ENCODE measurements around the gene TMEM267.
"Not testable (repeated sequence)": the region's sequence is repeated elsewhere in the genome, so short reads cannot be mapped to it uniquely, and the experiment has no call there.

TMEM267 gene, protein sequence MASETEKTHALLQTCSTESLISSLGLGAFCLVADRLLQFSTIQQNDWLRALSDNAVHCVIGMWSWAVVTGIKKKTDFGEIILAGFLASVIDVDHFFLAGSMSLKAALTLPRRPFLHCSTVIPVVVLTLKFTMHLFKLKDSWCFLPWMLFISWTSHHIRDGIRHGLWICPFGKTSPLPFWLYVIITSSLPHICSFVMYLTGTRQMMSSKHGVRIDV

DNA sequence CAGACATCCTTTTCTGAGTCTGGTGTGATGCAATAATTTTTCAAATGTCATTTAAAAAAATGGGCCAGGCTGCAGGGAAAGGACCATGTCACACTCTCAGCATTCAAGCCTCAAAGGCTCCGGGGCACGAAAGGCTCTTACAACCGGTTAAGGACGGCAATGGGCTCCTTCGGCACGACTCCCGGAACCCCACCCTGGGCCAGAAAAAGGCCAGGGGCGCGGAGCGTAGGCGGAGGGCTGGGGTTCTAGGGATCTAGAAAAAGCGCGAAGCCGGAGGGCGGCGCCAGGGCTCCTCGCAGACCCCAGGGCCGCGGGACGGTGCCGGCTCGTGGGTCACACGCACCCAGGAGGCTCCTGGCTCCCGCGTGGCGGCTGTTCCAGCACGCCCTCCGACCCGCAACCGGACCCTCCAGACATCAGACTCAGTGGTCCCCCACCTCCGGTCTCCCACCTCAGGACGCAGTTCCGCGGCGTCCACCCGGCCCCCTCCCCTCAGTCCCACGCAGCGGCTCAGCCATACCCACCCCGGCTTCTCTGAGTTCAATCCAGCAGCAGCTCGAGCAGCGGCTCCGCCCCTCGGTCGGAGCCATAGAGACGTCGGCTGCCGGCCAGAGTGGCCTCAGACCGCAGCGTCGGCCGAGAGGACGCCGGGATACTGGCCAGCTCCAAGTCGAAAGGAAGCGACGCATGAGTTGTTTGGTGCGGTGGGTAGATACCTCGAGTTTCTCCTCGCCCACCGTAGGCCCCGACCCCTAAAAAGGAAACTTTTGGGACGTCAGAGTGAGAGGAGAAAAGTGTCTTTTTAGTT, at the start of gene TMEM267:
Gene TMEM267, minus strand, starts transcription at position 568 of the 808 bp plus-strand sequence. CDS start 29,896 bp downstream, outside the sequence.
- peak; percentile 70 to 74 for DNase-seq (ENCODE audit: low read depth in 2 of 2)

DNA sequence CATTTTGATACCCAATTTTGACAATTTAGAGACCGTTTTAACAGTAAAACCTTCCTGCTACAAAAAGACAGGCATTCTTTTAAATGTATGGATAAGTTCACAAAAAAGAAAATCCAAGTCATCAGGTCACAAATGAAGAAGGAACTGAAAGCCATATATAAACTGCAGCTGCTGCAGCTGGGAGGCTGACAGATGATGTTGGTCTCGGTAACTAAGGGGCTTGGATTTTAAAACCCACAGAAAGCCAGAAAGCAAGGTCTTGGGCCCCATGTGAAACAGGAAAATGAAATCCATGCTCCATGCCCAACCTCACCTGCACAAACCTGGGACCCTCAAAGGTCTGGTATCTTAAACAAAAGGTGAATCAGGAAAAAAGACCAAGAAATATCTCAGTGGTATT, 47.0 kb upstream of the TMEM267 start:
- DNase-seq (ENCODE audit: low read depth in 2 of 2): no peak

DNA sequence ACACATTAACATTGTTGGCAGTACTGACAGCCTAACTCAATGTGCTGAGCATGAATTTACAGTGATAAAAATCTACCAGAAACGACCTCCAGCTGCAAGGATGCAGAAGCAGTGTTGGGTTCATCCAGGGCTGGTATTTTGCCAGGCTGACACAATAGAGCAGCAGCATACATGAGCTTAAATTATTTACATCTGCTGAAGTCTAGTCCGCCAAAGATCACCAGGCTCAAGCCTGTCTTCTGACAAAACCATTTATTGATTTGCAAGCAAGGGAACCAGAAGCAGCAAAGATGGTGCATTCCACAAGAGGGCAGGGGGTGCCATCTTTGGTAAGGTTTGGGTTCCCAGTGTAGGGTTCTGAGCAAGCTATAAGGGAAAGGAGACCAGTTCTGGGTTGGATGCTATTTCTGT, 40.0 kb upstream of the TMEM267 start:
- DNase-seq (ENCODE audit: low read depth in 2 of 2): no peak

DNA sequence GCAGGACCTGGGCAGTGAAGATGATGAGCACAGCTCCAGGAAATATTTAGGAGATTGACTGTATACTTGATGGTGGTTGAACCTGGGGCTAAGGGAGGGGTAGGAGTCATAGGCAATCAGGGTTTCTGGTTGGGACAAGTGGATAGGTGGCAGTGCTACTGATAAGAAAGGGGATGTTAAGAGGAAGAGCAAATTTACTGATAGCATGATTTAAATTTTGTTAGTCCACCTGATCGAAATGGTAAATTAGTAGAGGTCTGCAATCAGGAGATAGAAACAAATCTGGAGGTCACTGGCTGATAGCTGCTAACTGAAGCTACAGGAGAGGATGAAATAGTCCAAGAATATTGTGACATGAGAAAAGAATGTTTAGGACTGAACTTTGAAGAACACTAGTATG, 37.0 kb upstream of the TMEM267 start:
- no peak for DNase-seq (ENCODE audit: low read depth in 2 of 2)

DNA sequence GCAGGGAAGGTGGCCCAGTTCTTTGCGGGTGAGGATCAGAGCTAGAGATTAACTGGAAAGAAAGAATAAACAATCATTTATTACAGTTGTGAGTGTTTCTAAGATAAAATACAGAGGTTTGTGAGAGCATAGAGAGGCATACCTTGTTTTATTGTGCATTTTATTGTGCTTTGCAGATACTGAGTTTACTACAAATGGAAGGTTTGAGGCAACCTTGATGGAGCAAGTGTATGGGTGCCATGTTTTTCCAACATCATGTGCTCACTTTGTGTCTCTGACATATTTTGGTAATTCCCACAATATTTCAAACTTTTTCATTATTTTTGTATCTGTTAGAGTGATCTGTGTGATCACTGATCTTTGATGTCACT, 32.0 kb upstream of the TMEM267 start:
- DNase-seq (ENCODE audit: low read depth in 2 of 2): no peak

DNA sequence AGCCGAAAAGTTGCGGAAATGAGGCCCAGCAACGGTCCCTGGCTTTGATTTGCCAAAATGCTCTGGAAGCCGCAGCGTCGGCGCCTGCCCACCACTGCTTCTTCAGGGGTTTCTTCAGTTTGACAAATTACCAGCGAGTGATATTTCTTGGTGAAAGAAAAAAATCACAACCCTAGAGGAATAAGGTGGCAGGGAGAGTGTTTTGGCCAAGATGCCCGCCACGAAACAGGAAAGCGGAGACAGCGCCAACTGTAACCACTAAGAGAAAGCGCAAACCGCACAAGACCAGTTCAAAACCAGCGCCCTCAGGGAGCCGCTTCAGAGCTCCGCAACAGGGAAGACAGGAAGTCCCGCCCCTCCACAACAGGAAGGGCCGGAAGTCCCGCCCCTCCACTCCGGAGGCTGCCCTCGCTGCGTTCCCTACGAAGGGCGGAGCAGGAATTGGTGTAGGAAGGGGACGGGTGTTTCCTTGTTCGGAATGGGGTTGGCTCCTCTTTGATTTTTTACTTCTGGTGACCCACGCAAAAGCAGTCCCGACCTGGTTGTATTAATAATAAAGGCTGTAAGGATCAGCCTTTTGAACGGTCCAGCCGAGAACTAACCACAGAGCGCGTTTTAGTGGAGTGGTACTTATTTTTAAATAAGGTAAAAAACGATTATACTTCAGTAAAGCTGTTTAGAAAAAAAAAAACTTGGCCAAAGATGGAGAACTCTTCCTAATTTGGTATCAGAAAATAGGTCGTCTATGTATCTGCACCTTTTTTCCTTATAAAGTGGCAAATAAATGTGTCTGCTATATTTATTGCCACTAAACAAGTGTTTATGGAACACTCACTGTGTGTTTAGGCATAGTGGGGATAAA, 31.4 kb upstream of the TMEM267 start, which contains the start of gene C5orf34:
Gene C5orf34, minus strand, starts transcription at position 333 of the 862 bp plus-strand sequence. CDS start 5,809 bp downstream, outside the sequence.
- DNase-seq (ENCODE audit: low read depth in 2 of 2): peak; percentile 91 to 93

DNA sequence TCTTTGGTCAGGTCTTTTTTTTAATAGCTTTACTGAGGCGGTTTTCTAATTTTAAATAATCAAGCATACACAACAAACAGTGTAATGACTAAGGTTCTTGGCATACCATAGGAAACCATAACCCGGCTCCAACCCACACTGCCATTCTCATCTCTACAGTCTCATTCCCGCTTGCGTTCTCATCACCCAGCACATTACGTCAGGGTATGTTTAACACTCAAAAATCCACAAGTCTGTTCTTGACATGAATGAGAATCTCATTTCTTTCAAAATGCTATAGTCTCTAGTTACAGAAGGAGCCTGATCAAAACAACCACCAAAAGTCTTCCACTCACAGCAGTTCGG, 30.8 kb upstream of the TMEM267 start:
- DNase-seq (ENCODE audit: low read depth in 2 of 2): no peak

DNA sequence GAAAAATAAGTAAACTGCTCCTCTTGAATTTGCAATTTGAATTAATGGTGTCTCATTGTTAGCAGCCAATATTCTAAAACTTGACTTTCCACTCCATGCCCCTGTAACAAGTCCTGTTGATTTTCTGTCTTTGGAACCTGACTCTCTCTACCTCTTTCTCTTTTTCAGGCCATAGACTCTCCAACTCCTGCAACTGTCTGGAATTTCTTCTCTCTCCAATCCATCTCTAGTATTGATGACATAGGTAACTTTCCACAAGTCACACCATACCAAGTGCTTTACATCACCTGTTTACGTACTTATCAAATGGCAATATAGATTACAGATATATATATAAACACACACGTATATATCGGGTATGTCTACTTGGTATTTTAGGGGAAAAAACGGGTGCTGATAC, 30.4 kb upstream of the TMEM267 start:
- DNase-seq (ENCODE audit: low read depth in 2 of 2): no peak

DNA sequence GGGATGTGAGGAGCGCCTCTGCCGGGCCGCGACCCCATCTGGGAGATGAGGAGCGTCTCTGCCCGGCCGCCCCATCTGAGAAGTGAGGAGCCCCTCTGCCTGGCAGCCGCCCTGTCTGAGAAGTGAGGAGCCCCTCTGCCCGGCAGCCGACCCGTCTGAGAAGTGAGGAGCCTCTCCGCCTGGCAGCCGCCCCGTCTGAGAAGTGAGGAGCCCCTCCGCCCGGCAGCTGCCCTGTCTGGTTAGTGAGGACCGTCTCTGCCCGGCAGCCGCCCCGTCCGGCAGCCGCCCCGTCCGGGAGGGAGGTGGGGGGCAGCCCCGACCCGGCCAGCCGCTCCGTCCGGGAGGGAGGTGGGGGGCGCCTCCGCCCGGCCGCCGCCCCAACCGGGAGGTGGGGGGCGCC, 27.4 kb upstream of the TMEM267 start:
- DNase-seq (ENCODE audit: low read depth in 2 of 2): not testable (repeated sequence)

DNA sequence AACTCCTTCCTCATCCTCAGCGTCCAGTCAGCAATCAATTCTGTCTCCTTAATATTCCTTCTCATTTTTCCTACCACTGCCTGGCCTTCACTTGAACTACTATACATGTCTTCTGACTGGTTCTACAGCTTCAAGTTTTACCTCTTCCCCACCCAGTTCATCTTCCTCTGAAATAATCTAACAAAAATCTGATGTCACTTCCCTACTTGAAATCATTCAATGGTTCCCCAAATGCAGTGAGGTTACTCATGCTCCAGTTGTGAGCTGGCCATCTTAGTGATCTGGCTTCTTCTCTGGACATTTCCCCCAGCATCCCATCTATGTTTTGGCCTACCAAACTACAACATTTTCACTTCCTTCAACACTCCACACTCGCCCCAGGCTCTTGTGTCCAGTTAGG, 14.9 kb upstream of the TMEM267 start:
- DNase-seq (ENCODE audit: low read depth in 2 of 2): no peak

DNA sequence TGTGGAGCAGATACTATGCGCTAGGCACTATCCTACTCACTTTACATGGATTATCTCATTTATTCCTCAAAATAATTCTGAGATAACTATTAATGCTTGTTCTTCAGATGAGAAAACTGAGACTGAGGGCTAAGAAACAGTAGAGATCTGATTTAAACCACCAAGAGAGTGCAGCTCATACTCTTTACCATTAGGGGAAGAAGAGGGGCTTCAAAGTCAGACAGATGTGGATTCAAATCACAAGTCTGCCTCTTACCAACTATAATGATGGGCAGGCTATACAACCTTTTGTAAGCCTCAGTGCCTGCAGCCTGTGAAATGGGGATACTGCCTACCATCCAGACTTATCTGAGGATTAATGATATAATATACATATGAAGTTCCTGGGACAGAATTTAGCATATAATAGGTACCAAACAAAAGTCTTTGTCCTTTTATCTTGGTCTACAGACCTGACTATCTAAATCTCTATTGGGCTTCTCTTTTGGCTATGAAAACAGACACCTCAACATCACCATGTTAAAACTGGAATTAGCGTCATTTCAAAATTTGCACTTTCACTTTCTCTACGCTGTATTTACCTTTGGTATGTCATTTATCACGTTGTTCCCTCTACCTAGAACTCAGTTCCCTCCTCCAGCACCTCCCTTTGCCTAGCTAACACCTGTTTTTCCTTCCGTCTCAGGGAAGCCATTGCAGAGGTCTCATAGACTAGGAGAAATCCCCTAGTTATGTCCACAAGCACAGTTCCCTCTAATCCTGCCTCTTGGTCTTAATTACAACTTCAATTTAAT, 13.8 kb upstream of the TMEM267 start:
- DNase-seq (ENCODE audit: low read depth in 2 of 2): no peak

DNA sequence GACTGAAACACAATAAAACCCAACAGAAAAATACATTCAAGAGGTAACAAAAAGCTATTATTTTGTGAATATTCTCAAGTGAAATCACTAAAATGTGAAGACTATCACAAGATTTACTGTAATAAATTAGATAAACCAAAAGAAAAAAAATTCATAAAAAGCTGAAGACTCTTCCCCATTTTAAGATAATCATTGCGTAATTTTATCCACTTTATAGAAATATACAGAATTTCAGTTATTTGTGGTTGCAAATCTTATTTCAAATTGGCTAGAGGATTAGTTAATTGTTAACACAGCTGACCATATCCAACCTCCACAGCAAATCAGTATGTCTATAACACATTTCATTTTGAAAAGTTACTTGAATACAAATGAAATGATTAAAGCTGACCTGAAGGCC, 7.7 kb upstream of the TMEM267 start:
- no peak for DNase-seq (ENCODE audit: low read depth in 2 of 2)

DNA sequence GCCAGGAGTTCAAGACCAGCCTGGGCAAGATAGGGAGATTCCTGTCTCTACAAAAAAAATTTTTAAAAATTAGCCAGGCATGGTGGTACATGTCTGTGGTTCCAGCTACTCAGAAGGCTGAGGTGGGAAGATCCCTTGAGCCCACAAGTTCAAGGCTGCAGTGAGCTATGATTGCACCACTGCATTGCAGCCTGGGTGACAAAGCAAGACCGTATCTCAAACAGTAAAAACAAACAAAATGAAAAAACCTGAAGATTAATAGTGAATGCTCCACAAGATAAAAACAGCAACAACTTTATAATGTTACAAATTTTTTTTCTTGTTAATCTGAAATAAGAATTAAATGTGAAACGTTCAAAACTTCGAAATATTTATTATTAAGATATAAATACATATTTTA, 2.7 kb upstream of the TMEM267 start:
- DNase-seq (ENCODE audit: low read depth in 2 of 2): no peak

DNA sequence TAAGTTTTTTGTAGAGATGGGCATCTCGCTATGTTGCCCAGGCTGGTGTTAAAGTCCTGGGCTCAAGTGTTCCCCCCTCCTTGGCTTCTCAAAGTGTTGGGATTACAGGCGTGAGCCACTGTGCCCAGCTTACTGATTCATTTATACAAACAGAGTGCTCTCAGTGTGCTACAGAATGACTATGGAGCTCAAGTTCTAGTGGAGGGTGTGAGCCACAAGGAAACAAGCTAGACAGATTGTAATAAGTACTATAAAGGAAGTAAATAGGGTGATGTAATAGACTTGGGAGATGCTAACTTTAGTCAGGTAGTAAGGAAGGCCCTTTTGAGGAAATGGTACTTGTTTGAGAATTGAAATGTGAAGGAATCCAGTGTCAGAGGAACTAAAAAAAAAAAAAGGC, 1.7 kb upstream of the TMEM267 start:
- DNase-seq (ENCODE audit: low read depth in 2 of 2): no peak

DNA sequence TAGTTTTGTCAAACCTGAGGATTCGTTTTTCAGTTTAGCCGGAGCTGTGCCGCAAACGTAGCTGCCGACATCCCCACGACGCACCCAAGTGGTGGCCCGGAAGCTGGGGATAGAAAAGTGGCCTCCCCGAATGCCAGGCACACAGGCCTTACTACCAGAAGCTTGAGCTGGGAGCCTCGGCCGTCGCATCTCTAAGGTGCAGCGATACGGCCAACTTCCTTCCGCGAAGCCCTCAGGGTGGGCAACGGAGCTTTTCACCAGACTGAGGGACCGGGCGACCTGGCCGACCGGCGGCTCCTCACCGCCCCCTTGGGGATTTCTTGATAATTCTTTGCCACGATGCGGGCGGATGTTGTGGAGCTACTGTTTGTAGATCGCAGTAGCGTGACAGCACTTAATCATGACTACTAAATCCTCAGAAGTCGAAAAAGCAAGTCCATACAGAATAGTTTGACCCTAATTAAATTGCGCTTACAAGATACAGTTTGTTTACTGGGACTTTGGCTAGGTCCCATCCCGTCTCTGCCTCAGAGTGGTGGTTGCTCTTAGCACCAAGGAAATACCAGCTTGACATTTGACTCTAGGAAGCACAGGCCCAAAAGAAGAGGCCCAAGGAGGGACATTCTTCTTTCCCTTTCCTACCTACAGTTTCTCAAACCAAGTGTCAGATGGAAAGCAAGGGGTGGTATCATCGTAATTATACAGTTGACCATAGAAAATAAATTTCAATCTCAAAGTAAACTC, 613 bp upstream of the TMEM267 start:
- peak; percentile 68 to 69 for DNase-seq (ENCODE audit: low read depth in 2 of 2)

DNA sequence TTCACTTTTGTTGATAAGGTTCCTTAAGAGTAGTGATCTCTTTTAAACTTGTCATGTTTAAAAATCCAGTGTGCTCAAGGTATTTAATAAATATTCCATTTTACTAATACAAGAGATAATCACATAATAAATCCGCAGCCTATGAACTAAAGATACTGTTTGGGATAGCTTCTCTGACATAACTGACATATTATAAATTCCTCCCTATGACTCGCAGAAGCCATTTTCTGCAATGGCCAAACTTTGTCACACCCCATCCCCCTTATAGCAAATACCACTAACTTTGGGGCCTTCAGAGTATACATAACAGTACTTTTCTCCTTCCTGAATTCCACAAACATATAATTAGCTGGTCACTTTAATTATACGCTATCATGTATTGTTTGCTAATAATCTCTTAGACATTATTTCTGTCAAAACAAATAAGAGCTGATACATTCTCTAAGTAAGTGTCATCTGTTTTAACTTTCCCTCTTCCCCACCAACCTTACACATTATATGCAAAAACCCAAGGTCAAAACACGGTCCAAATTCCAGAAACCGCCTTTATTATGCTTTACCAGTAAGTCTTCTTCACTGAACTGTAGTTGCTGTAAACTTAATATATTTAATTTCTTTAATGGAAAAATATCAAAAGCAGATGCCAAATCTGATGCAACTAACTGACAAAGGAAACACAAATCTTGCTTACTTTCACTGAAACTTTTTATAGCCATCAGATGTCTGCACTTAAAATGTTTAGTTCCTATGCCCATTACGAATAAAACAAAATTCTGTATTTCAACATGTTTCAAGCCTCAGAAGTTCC, 971 bp downstream of the TMEM267 start:
- DNase-seq (ENCODE audit: low read depth in 2 of 2): no peak

DNA sequence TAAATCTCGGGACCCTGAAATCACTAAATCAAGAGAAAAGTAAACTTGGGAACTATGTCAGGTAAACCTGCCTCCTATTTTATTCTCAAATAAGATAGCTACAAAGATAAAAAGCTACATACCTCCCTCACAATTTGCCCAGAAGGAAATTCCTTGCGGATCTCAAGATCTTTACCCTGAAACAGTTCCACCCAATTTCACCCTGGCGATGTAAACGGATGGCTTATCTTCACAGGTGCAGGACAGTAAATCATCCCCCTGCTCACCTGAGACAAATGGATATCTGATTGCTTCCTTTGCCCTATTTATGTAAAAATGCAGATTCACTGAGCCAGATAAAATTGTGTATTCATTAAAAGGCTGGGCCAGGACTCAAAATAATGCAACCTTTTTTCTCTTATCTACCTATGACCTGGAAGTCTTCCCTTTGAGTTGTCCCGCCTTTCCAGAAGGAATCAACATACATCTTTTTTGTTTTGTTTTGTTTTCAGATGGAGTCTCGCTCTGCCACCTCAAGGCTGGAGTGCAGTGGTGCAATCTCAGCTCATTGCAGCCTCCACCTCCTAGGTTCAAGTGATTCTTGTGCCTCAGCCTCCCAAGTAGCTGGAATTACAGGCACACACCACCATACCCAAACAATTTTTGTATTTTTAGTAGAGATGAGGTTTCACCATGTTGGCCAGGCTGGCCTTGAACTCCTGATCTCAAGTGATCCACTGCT, 13.8 kb downstream of the TMEM267 start:
- DNase-seq (ENCODE audit: low read depth in 2 of 2): no peak

DNA sequence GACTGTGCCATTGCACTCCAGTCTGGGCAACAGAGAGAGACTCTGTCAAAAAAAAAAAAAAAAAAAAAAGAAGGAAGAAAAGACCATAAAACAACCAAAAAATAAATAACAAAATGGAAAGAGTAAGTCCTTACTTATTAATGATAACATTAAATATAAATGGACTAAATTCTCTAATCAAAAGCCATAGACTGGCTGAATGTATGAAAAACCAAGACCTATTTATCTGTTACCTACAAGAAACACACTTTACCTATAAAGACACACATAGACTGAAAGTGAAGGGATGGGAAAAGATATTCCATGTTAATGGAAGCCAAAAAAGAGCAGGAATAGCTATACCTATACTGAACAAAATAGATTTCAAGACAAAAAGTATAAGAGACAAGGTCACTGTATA, 16.6 kb downstream of the TMEM267 start:
- no peak for DNase-seq (ENCODE audit: low read depth in 2 of 2)

DNA sequence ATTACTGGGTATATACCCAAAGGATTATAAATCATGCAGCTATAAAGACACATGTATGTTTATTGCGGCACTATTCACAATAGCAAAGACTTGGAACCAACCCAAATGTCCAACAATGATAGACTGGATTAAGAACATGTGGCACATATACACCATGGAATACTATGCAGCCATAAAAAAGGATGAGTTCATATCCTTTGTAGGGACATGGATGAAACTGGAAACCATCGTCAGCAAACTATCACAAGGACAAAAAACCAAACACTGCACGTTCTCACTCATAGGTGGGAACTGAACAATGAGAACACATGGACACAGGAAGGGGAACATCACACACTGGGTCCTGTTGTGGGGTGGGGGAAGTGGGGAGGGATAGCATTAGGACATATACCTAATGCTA, 18.2 kb downstream of the TMEM267 start:
- DNase-seq (ENCODE audit: low read depth in 2 of 2): not testable (repeated sequence)
